Endothelial cell of umbilical vein (primary cell): ENCODE results near the gene C3orf22. TPM values are rescaled to one million over a fixed set of nuclear protein-coding genes. Genes with fewer than 3 reads are reported as not detected.

Experiments used
- BruUV-seq: library from RNA; stranded (reverse); fragments of 400-500 nt; replicated peaks from 2 replicates; lab custom pipeline; 2021; lab: Mats Ljungman, UMichigan
- CTCF ChIA-PET: fragments of 300-600, 350-600 bp; sonication (Branson Sonifier 250); formaldehyde crosslinking; loops from one replicate; lab custom pipeline; 2021; ENCODE audit warnings: antibody characterized with exemption, inconsistent platforms; lab: Charles Lee
- POLR2A ChIA-PET: fragments of 300-600, 350-600 bp; sonication (Branson Sonifier 250); formaldehyde crosslinking; loops from one replicate; lab custom pipeline; 2021; ENCODE audit warnings: antibody characterized with exemption, inconsistent platforms; lab: Charles Lee
- DNase-seq: peaks from one replicate; pipeline ENCODE4 v3.0.0-alpha.2; 2011; ENCODE audit warnings: low read depth, low spot score
- FAIRE-seq: peaks from 2 replicates; lab custom pipeline; 2011; peaks lifted over from hg19 to GRCh38; lab: Jason Lieb, UNC
- H2AFZ ChIP-seq: 2 replicates; pipeline ENCODE4 v1.6.0; 2012; ENCODE audit warnings: low read depth, low read length, control low read depth, inconsistent platforms
- H3K27ac ChIP-seq: 2 replicates; pipeline ENCODE4 v1.5.1; 2011; ENCODE audit warnings: low read depth, mild to moderate bottlenecking, control low read depth, low read length, moderate library complexity; ENCODE audit not compliant: insufficient read depth
- H3K27me3 ChIP-seq, 2 experiments: 2 replicates each; pipeline versions ENCODE4 v1.6.0 to v1.6.1; 2011; ENCODE audit warnings: low read length in 2 of 2, mixed read lengths in 1 of 2; ENCODE audit not compliant: control insufficient read depth in 2 of 2, insufficient read depth in 2 of 2
- H3K36me3 ChIP-seq, 2 experiments: 2 replicates in 1 of 2; 3 replicates in 1 of 2; pipeline ENCODE4 v1.5.1; 2011; ENCODE audit warnings: low read length in 2 of 2, mild to moderate bottlenecking in 1 of 2, moderate library complexity in 1 of 2; ENCODE audit not compliant: control insufficient read depth in 2 of 2, insufficient read depth in 2 of 2; ENCODE audit errors: extremely low read depth in 1 of 2
- H3K4me1 ChIP-seq: 3 replicates; pipeline ENCODE4 v1.5.1; 2011; ENCODE audit warnings: mild to moderate bottlenecking, low read length; ENCODE audit not compliant: control insufficient read depth, insufficient read depth; ENCODE audit errors: extremely low read depth
- H3K4me2 ChIP-seq: 2 replicates; pipeline ENCODE4 v1.6.1; 2011; ENCODE audit warnings: low read length, control low read depth, mixed read lengths; ENCODE audit not compliant: insufficient read depth
- H3K4me3 ChIP-seq, 3 experiments: fragments of 200-600 bp in 1 of 3; sonication (generic), shearing (Covaris generic) in 1 of 3; replicated peaks in 1 of 3; 2 replicates each; pipeline ENCODE4 v1.5.1; 2011 to 2016; ENCODE audit warnings: control low read depth in 3 of 3, low read length in 3 of 3, mild to moderate bottlenecking in 2 of 3, inconsistent platforms in 1 of 3, low read depth in 1 of 3, moderate library complexity in 1 of 3; ENCODE audit not compliant: insufficient read depth in 1 of 3
- H3K79me2 ChIP-seq: 2 replicates; pipeline ENCODE4 v1.6.0; 2012; ENCODE audit warnings: low read length, inconsistent platforms; ENCODE audit not compliant: control insufficient read depth, insufficient read depth
- H3K9ac ChIP-seq: replicated peaks from 2 replicates; pipeline ENCODE3; 2011; ENCODE audit warnings: low read length, control low read depth; ENCODE audit not compliant: insufficient read depth; ENCODE audit errors: extremely low read depth
- H3K9me1 ChIP-seq: replicated peaks from 3 replicates; pipeline ENCODE4 v1.6.0; 2011; ENCODE audit warnings: mild to moderate bottlenecking, low read length; ENCODE audit not compliant: control insufficient read depth, insufficient read depth; ENCODE audit errors: extremely low read depth
- H3K9me3 ChIP-seq: replicated peaks from 2 replicates; pipeline ENCODE4 v1.5.1; 2012; ENCODE audit warnings: low read length, inconsistent platforms; ENCODE audit not compliant: control insufficient read depth, insufficient read depth
- H4K20me1 ChIP-seq: replicated peaks from 2 replicates; pipeline ENCODE3; 2011; ENCODE audit warnings: mild to moderate bottlenecking, low read length; ENCODE audit not compliant: control insufficient read depth, insufficient read depth; ENCODE audit errors: extremely low read depth
- CTCF ChIP-seq, 2 donors: IDR thresholded peaks; 1 replicate in 1 of 2; 2 replicates in 1 of 2; pipeline ENCODE4 v1.5.1; 2011; ENCODE audit warnings: low read length in 2 of 2, mild to moderate bottlenecking in 2 of 2, moderate library complexity in 2 of 2, control low read depth in 1 of 2, inconsistent platforms in 1 of 2, low read depth in 1 of 2; ENCODE audit not compliant: insufficient read depth in 1 of 2; ENCODE audit errors: extremely low read depth in 1 of 2
- EZH2 ChIP-seq: IDR thresholded peaks from 2 replicates; pipeline ENCODE4 v1.6.1; 2012; ENCODE audit warnings: borderline replicate concordance, low read depth, mild to moderate bottlenecking, moderate library complexity, low read length, inconsistent platforms; ENCODE audit not compliant: severe bottlenecking
- FOS ChIP-seq: IDR thresholded peaks from 2 replicates; pipeline ENCODE4 v1.6.1; 2011; ENCODE audit warnings: mild to moderate bottlenecking, low read length, moderate library complexity, borderline replicate concordance; ENCODE audit not compliant: insufficient read depth
- GATA2 ChIP-seq: IDR thresholded peaks from 2 replicates; pipeline ENCODE4 v1.7.0; 2011; ENCODE audit warnings: low read depth, mild to moderate bottlenecking, moderate library complexity, mixed read lengths, low read length; ENCODE audit not compliant: insufficient read length, insufficient read depth
- JUN ChIP-seq: IDR thresholded peaks from 2 replicates; pipeline ENCODE4 v1.6.1; 2011; ENCODE audit warnings: borderline replicate concordance, low read depth; ENCODE audit not compliant: insufficient read length, insufficient read depth
- MAX ChIP-seq: IDR thresholded peaks from 2 replicates; pipeline ENCODE4 v1.6.1; 2011; ENCODE audit not compliant: insufficient read depth, insufficient read length
- MYC ChIP-seq: IDR thresholded peaks from one replicate; pipeline ENCODE4 v1.6.1; 2011; ENCODE audit warnings: mild to moderate bottlenecking, low read depth, low read length
- POLR2A ChIP-seq: IDR thresholded peaks from 2 replicates; pipeline ENCODE4 v1.6.1; 2012; ENCODE audit warnings: low read depth, mild to moderate bottlenecking, control low read depth, low read length
- POLR2AphosphoS5 ChIP-seq: IDR thresholded peaks from 2 replicates; pipeline ENCODE4 v1.6.1; 2012; ENCODE audit warnings: low read depth, mild to moderate bottlenecking, control low read depth, low read length, moderate library complexity; ENCODE audit not compliant: insufficient read depth
- dilution Hi-C: fragments of 300-500 bp; cut with MboI; formaldehyde crosslinking; loops from one replicate; pipeline ENCODE4 v1.15.0; 2019; ENCODE audit warnings: low sequenced_read_pairs; ENCODE audit not compliant: extremely low pct_ligation_motif_present
- intact Hi-C: fragments of 100-400 bp; cut with micrococcal nuclease; formaldehyde crosslinking; loops from one replicate; pipeline ENCODE4 v1.10.0; 2022
- polyA plus RNA-seq, 4 experiments: library from polyadenylated mRNA; depleted of rRNA in 3 of 4; stranded (reverse) in 3 of 4; unstranded in 1 of 4; fragments of >200 nt; gene quantifications; 2 replicates each; pipeline versions ENCODE4 v1.2.1 to v1.2.3, GENCODE V29; 2011 to 2012; ENCODE audit warnings: missing spikeins in 1 of 4
- total RNA-seq: library from RNA; stranded (reverse); gene quantifications from 2 replicates; pipeline ENCODE4 v1.2.3, GENCODE V29; 2021

The C3orf22 gene
- total and polyA plus RNA-seq, 2 donors (not counting 3 experiments of a cell fraction or from before 2014, with no cell fraction given) = not detected

- DNase-seq (no peak), FAIRE-seq (no peak)
- Histone ChIP-seq H3K9me1 (no peaks in the 10 kb centered on the region), H3K36me3 (no peaks in the 10 kb centered on the region), H3K9ac (no peak overlapping the region), H3K4me2 (no peak overlapping the region), H3K9me3 (no peaks in the 10 kb centered on the region), H3K4me1 (peaks cover 3% of the 10 kb centered on the region), H4K20me1 (no peaks in the 10 kb centered on the region), H3K4me3 (no peak overlapping the region), H2AFZ (no peak overlapping the region), H3K27ac (no peak overlapping the region), H3K27me3 (peaks cover 0 to 11% of the 10 kb centered on the region in 2 experiments), H3K79me2 (no peaks in the 10 kb centered on the region)
- dilution Hi-C loops (no loop called here), intact Hi-C loops (no loop called here)
- ChIA-PET POLR2A (no interaction called here), CTCF (interaction anchor here (1.2 kb wide), 1 partner anchor 10 kb away, joined by 3 read pairs; no protein-coding TSS in a partner anchor)
- TF ChIP-seq POLR2A (no peak), JUN (no peak), GATA2 (no peak), FOS (no peak), MYC (no peak), CTCF (IDR thresholded peaks at IDR 0.05; ENCODE audit: extremely low read depth in 1 of 2, insufficient read depth in 1 of 2, low read depth in 1 of 2, low read length in 2 of 2) (no peak), POLR2AphosphoS5 (no peak), MAX (no peak), EZH2 (no peak)
- no TSS peak for BruUV-seq
These were observed 21.5 kb downstream of the C3orf22 start for GRCh38 chr3:126537116-126537729.
